Body of pancreas (tissue), 4 donors: ENCODE measurements around the gene POFUT1. TPM values are rescaled to one million over a fixed set of nuclear protein-coding genes. Genes with fewer than 3 reads are reported as not detected.

ENCODE experiments used
- ATAC-seq: fragments of 150-250 bp; one replicate; pipeline ENCODE4 v1.9.1; 2016
- DNase-seq, 4 donors: peaks; one replicate each; pipeline ENCODE4 v3.0.0-alpha.2; 2019
- H3K27ac ChIP-seq, 4 donors: fragments of 200-600 bp; sonication (generic); 1 replicate in 3 of 4; 2 replicates in 1 of 4; pipeline versions ENCODE4 v1.5.1 to v1.6.1; 2016 to 2019; ENCODE audit warnings: mild to moderate bottlenecking in 1 of 4, mixed read lengths in 1 of 4, moderate library complexity in 1 of 4
- H3K27me3 ChIP-seq, 2 donors: fragments of 200-600 bp; sonication (generic); one replicate each; pipeline ENCODE4 v1.6.0; 2016; ENCODE audit warnings: mild to moderate bottlenecking in 1 of 2
- H3K36me3 ChIP-seq, 2 donors: fragments of 200-600 bp; sonication (generic); replicated peaks in 1 of 2; 2 replicates each; pipeline ENCODE4 v1.5.1; 2016; ENCODE audit warnings: low read depth in 2 of 2; ENCODE audit not compliant: insufficient read depth in 1 of 2
- H3K4me1 ChIP-seq: fragments of 200-600 bp; sonication (generic); one replicate; pipeline ENCODE4 v1.6.0; 2016
- H3K4me3 ChIP-seq, 2 donors: fragments of 200-600 bp; sonication (generic); 1 replicate in 1 of 2; 2 replicates in 1 of 2; pipeline ENCODE4 v1.5.1; 2016 to 2019
- H3K9me3 ChIP-seq, 3 donors: fragments of 200-600 bp; sonication (generic); 1 replicate in 2 of 3; 2 replicates in 1 of 3; pipeline ENCODE4 v1.5.1; 2016
- CTCF ChIP-seq, 7 experiments: fragments of 450-650 bp in 4 of 7; fragments of 200-600 bp in 3 of 7; sonication (generic) in 3 of 7; IDR thresholded peaks; one replicate each; pipeline ENCODE4 v1.5.1; 2016 to 2019; ENCODE audit warnings: antibody characterized with exemption in 7 of 7
- POLR2A ChIP-seq, 3 donors: fragments of 450-650 bp; IDR thresholded peaks; one replicate each; pipeline ENCODE4 v1.6.1; 2016; ENCODE audit warnings: antibody characterized with exemption in 3 of 3, mild to moderate bottlenecking in 2 of 3
- WGBS, 2 donors: methylation state at CpG; one replicate each; pipeline ENCODE4 v1.1.5; 2017; 5-methylcytosine and 5-hydroxymethylcytosine counted together
- intact Hi-C: fragments of 100-400 bp; cut with DNase I; formaldehyde crosslinking; loops from one replicate; pipeline ENCODE4 v1.15.1; 2023
- total RNA-seq, 2 donors: library from RNA; depleted of rRNA; stranded (reverse); fragments of >200 nt; gene quantifications; one replicate each; pipeline ENCODE4 v1.1.0, GENCODE V29; 2016

POFUT1 gene
- total RNA-seq, 2 donors from 2014 or later = 12.2 to 23.6 TPM

GRCh38 chr20:32236819-32237218 is 29.1 kb downstream of the POFUT1 start:
- H3K27me3 ChIP-seq = no peaks in the 10 kb centered on the region
- no peak for DNase-seq
- peaks cover 5 to 11% of the 10 kb centered on the region in 2 donors for H3K36me3 ChIP-seq
- peak overlapping the region in 2 of 4 donors; percentile 3 to 27 for H3K27ac ChIP-seq
- H3K4me3 ChIP-seq = no peak overlapping the region
- ATAC-seq = no peak
- H3K4me1 ChIP-seq = peaks cover 27% of the 10 kb centered on the region
- H3K9me3 ChIP-seq = no peaks in the 10 kb centered on the region
- no peak for TF ChIP-seq POLR2A (IDR thresholded peaks at IDR 0.05)
- TF ChIP-seq CTCF (IDR thresholded peaks at IDR 0.05) = no peak
- 76 to 92% methylated on average over 2 of the region's 2 CpGs for WGBS, 2 donors
- intact Hi-C loops = no loop called here

- no peak for ATAC-seq
- intact Hi-C loops = no loop called here
- H3K9me3 ChIP-seq = no peaks in the 10 kb centered on the region
- H3K4me1 ChIP-seq = peaks cover 27% of the 10 kb centered on the region
- H3K4me3 ChIP-seq = no peak overlapping the region
- peaks cover 5 to 11% of the 10 kb centered on the region in 2 donors for H3K36me3 ChIP-seq
- peak overlapping the region in 2 of 4 donors; percentile 3 to 15 for H3K27ac ChIP-seq
- 89 to 90% methylated on average over 6 of the region's 6 CpGs for WGBS, 2 donors
- DNase-seq = no peak
- TF ChIP-seq POLR2A (IDR thresholded peaks at IDR 0.05) (no peak), CTCF (IDR thresholded peaks at IDR 0.05) (no peak)
- H3K27me3 ChIP-seq = no peaks in the 10 kb centered on the region
These were observed 29.7 kb downstream of the POFUT1 start for GRCh38 chr20:32237419-32237818.

GRCh38 chr20:32238483-32239425 is 31.1 kb downstream of the POFUT1 start:
- intact Hi-C loops = no loop called here
- H3K4me1 ChIP-seq = peaks cover 27% of the 10 kb centered on the region
- ATAC-seq = no peak
- no peaks in the 10 kb centered on the region for H3K9me3 ChIP-seq
- no peaks in the 10 kb centered on the region for H3K27me3 ChIP-seq
- no peak overlapping the region for H3K4me3 ChIP-seq
- 91% methylated on average over 2 to 9 of the region's 9 CpGs for WGBS, 2 donors
- no peak for DNase-seq
- H3K27ac ChIP-seq = no peak overlapping the region
- TF ChIP-seq POLR2A (IDR thresholded peaks at IDR 0.05) (no peak), CTCF (IDR thresholded peaks at IDR 0.05) (no peak)
- peaks cover 0 to 2% of the 10 kb centered on the region in 2 donors for H3K36me3 ChIP-seq

GRCh38 chr20:32240205-32240604 is 32.5 kb downstream of the POFUT1 start:
- TF ChIP-seq POLR2A (IDR thresholded peaks at IDR 0.05) (no peak), CTCF (IDR thresholded peaks at IDR 0.05) (peak in 1 of 7 experiments; percentile 2)
- peaks cover 23% of the 10 kb centered on the region for H3K4me1 ChIP-seq
- DNase-seq = no peak
- H3K27me3 ChIP-seq = no peaks in the 10 kb centered on the region
- H3K9me3 ChIP-seq = no peaks in the 10 kb centered on the region
- WGBS, 2 donors = 0 to 3% methylated on average over 1 of the region's 1 CpG
- no peak overlapping the region for H3K27ac ChIP-seq
- intact Hi-C loops = no loop called here
- no peak overlapping the region for H3K4me3 ChIP-seq
- peak; percentile 5 for ATAC-seq
- H3K36me3 ChIP-seq = peaks cover 0 to 2% of the 10 kb centered on the region in 2 donors
